ENCODE measurements around the gene OSBPL2.

Gene OSBPL2

GRCh38 chr20:62235777-62236157, 2.6 kb upstream of the OSBPL2 start:
- no peak for DNase-seq (ENCODE audit: low spot score)

- DNase-seq (ENCODE audit: low spot score), result no peak
Measured at GRCh38 chr20:62236200-62236599, 2.1 kb upstream of the OSBPL2 start.

- DNase-seq (ENCODE audit: low spot score), result no peak
Measured at GRCh38 chr20:62236766-62237513, 1.4 kb upstream of the OSBPL2 start.

- DNase-seq (ENCODE audit: low spot score), result no peak
Measured at GRCh38 chr20:62237514-62237800, 864 bp upstream of the OSBPL2 start.

- peak; percentile 38 for DNase-seq (ENCODE audit: low spot score)
Measured at GRCh38 chr20:62238569-62239277, 402 bp downstream of the OSBPL2 start.

GRCh38 chr20:62239278-62239879, 1.1 kb downstream of the OSBPL2 start:
- DNase-seq (ENCODE audit: low spot score), result no peak

GRCh38 chr20:62240020-62240685, 1.8 kb downstream of the OSBPL2 start:
- DNase-seq (ENCODE audit: low spot score), result no peak

GRCh38 chr20:62241506-62241905, 3.2 kb downstream of the OSBPL2 start:
- no peak for DNase-seq (ENCODE audit: low spot score)

GRCh38 chr20:62242176-62242575, 3.9 kb downstream of the OSBPL2 start:
- DNase-seq (ENCODE audit: low spot score), result no peak

- no peak for DNase-seq (ENCODE audit: low spot score)
Measured at GRCh38 chr20:62243106-62243505, 4.8 kb downstream of the OSBPL2 start.

GRCh38 chr20:62243906-62244515, 5.7 kb downstream of the OSBPL2 start:
- DNase-seq (ENCODE audit: low spot score), result no peak

- DNase-seq (ENCODE audit: low spot score), result no peak
Measured at GRCh38 chr20:62244644-62245108, 6.4 kb downstream of the OSBPL2 start.

- DNase-seq (ENCODE audit: low spot score), result no peak
Measured at GRCh38 chr20:62245911-62246280, 7.6 kb downstream of the OSBPL2 start.

GRCh38 chr20:62246431-62246830, 8.1 kb downstream of the OSBPL2 start:
- no peak for DNase-seq (ENCODE audit: low spot score)

- DNase-seq (ENCODE audit: low spot score), result no peak
Measured at GRCh38 chr20:62246872-62247652, 8.7 kb downstream of the OSBPL2 start.

GRCh38 chr20:62248890-62249560, 10.7 kb downstream of the OSBPL2 start:
- DNase-seq (ENCODE audit: low spot score), result no peak

- no peak for DNase-seq (ENCODE audit: low spot score)
Measured at GRCh38 chr20:62252342-62252966, 14.1 kb downstream of the OSBPL2 start.

GRCh38 chr20:62253398-62253797, 15.1 kb downstream of the OSBPL2 start:
- no peak for DNase-seq (ENCODE audit: low spot score)

GRCh38 chr20:62254021-62254724, 15.9 kb downstream of the OSBPL2 start:
- DNase-seq (ENCODE audit: low spot score), result no peak

GRCh38 chr20:62255976-62256375, 17.7 kb downstream of the OSBPL2 start:
- no peak for DNase-seq (ENCODE audit: low spot score)
